CD4-positive, alpha-beta T cell treated with Interleukin-15 for 4 hours (primary cell): ENCODE measurements around the gene IFNL3.
"Not testable (repeated sequence)": the region's sequence is repeated elsewhere in the genome, so short reads cannot be mapped to it uniquely, and the experiment has no call there.

Experiments used
- DNase-seq: peaks from one replicate; pipeline ENCODE4 v3.0.0-alpha.2; 2020; ENCODE audit warnings: low spot score

Gene IFNL3

GRCh38 chr19:39244410-39245100 lies at the start of gene IFNL3:
Gene IFNL3 (minus strand): TSS chr19:39245006. CDS start chr19:39244967, 39 bp downstream.
- not testable (repeated sequence) for DNase-seq

- DNase-seq: no peak
Observed at GRCh38 chr19:39293394-39293793, 48.6 kb upstream of the IFNL3 start.

DNA sequence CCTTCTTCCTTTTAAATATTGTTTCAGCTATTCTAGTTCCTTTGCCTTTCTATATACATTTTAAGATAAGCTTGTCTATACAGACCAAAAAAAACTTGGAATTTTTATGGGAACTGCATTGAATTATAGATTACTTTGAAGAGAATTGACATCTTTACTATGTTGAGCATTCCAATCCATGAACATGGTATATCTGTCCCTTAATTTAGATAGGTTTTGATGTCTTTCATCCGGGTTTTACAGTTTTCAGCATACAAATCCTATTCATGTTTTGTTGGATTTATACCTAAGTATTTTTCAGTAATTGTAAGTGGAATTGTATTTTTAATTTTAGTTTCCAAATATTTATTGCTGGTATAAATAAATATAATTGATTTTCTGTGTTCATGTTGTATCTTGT lies 39.2 kb upstream of the IFNL3 start:
- no peak for DNase-seq

- no peak for DNase-seq
Observed at GRCh38 chr19:39282021-39282420, 37.2 kb upstream of the IFNL3 start.

DNA sequence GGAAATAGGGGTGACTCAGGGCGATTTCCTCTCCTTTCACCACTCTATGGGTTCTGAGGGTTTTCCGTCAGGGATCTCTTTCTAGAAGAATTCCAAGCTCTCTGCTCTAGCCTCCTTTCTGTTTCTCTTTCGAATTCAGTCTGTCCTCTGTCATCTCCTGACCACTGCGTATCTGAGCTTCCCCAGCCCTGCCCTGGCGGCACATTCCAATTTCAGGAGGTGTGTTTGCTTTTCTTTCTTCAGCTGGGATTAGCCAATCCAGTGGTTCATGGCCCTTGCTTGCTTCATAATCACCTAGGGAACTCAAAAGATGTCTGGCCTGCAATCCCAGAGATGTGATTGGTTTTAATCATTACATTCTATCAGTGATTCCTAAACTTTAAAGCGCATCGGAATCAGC lies 32.8 kb upstream of the IFNL3 start:
- no peak for DNase-seq

GRCh38 chr19:39276740-39277139 lies 31.9 kb upstream of the IFNL3 start:
- no peak for DNase-seq

GRCh38 chr19:39275578-39275977 lies 30.8 kb upstream of the IFNL3 start:
- DNase-seq: no peak

DNA sequence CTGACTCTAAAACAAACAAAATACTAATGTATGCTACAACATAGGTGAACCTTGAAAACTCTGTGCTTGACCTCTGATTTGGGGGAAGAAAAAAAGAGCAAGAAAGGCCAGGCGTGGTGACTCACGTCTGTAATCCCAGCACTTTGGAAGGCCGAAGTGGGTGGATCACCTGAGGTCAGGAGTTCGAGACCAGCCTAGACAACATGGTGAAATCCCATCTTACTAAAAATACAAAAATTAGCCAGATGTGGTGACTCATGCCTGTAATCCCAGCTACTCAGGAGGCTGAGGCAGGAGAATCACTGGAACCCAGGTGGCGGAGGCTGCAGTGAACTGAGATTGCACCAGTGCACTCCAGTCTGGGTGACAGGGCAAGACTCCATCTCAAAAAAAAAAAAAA lies 29.1 kb upstream of the IFNL3 start:
- not testable (repeated sequence) for DNase-seq

DNA sequence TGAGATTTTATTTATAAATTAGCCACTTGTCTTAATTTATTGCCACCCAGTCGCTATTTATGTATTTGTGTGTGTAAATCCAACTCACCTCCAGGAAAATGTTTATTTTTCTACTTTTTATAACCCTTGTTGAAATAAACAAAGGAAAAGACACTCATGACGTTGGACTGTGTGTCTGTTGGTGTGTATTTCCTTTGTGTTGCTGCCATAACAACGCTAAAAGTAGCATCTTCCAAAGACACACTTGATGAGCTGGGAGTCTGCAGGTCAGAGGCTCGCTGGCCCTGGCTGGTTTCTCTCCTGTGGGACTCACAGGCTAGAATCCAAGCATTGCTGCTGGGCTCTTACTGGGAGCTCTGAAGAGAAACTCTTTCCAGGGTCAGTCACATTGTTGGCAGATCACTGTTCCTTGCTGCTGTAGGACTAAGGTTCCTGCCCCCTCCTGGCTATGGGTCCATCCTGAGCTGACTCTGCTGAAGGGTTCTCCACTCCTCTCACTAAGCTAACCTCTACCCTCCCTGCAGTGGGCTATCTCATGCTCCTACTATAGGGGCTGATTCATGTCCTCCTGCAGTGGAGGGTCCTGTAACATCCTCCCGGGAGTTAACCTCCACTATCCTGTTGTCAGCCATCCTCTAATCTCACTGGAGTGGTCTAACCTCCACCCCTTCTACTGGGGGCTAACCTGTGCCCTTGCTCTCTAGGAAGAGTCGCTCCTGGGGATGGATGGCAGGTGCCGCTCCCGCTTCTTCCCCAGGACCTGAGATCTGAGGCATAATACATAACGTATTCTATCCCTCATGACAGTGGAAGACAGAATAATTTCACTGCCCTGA lies 25.4 kb upstream of the IFNL3 start:
- no peak for DNase-seq

DNA sequence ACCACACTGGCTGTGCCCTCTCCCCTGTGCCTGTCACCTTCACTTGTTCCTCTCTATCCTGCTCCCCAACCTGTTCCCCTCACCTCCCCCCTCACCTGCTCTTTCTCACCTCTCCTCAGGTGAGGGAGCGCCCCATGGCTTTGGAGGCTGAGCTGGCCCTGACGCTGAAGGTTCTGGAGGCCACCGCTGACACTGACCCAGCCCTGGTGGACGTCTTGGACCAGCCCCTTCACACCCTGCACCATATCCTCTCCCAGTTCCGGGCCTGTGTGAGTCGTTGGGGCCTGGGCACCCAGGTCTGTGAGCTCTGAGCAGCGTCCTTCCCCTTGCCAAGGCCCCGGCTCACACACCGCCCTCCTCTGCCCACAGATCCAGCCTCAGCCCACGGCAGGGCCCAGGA lies 24.6 kb upstream of the IFNL3 start:
- not testable (repeated sequence) for DNase-seq

DNA sequence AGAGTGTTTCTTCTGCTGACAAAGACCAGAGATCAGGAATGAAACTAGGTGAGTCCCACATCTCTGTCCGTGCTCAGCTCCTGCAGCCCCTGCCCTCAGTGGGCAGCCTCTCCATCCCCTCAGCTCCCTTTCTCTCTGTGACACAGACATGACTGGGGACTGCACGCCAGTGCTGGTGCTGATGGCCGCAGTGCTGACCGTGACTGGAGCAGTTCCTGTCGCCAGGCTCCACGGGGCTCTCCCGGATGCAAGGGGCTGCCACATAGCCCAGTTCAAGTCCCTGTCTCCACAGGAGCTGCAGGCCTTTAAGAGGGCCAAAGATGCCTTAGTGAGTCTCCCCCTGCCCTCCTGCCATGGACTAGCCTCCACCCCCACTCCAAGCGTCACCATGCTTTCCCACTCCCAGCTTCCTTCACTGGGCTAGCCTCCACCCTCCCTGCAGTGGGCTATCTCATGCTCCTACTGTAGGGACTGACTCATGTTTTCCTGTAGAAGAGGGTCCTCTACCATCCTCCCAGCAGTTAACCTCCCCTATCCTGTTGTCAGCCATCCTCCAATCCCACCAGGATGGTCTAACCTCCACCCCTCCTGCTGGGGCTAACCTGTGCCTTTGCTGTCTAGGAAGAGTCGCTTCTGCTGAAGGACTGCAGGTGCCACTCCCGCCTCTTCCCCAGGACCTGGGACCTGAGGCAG lies 23.9 kb upstream of the IFNL3 start:
- not testable (repeated sequence) for DNase-seq

GRCh38 chr19:39268085-39268484 lies 23.3 kb upstream of the IFNL3 start, which contains the start of gene IFNL2:
Gene IFNL2 (plus strand): TSS chr19:39268396. CDS start chr19:39268569, 173 bp downstream.
- not testable (repeated sequence) for DNase-seq

- DNase-seq: no peak
Observed at GRCh38 chr19:39265321-39265916, 20.6 kb upstream of the IFNL3 start.

DNA sequence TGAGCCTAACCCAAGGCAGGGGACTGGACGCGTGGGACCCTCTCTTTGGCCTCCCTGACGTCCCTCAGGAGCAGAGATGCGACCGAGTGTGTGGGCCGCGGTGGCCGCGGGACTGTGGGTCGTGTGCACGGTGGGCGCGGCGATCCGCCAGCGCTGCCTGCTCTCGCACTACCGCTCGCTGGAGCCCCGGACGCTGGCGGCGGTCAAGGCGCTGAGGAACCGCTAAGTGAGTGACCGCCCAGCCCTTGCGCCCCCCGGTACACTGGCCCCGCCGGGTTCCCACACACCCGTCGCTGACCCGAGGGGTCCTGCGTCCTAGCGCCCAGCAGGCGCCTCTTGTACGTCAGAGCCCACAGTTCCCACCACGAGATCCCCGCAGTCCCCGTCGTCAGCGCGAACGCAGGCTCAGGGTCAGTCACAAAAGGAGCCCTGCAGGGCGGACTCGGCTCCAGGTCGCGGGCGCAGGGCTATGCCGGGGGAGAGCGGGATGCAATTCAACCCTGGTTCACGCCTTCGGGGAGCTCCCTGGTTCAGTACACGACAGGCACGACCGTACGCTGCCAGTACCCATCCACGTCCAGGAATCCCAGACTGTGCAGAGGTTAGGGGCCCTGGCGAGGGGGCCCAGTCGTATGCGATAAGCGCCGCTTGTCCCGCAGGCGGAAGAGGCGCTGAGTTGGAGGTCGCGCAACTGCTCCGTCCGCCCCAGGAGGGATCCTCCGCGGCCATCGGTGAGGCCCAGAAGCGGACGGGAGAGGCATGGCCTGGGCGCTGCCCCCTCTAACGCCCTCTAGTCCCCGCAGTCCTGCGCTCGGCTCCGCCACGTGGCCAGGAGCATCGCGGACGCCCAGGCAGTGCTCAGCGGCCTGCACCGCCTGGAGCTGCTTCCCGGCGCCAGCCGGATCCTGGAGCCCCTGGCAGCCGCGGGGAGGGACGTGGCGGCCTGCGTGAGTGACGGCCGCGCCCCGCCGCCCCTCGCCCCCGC lies 19.8 kb upstream of the IFNL3 start:
- DNase-seq: no peak

- DNase-seq: no peak
Observed at GRCh38 chr19:39263912-39264305, 19.1 kb upstream of the IFNL3 start.

- DNase-seq: no peak
Observed at GRCh38 chr19:39262496-39262895, 17.7 kb upstream of the IFNL3 start.

DNA sequence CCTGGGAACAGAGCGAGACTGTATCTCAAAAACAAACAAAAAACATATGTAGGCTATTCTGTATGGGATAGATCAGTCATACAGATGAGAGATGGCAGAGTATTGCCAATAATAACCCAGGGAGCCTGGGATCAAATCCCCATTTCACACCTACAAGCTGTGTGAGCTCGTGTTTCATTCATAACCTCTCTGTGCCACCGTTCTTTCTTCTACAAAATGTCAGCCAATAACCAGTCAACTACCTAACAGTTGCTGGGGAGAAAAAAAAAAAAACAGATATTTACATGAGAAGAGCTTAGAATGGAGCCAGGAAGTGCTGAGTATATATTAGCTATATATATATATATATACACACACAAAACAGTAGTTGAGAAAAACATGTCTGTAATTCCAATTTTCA lies 16.9 kb upstream of the IFNL3 start:
- DNase-seq: no peak

GRCh38 chr19:39257227-39257626 lies 12.4 kb upstream of the IFNL3 start:
- no peak for DNase-seq

- no peak for DNase-seq
Observed at GRCh38 chr19:39254531-39255345, 9.9 kb upstream of the IFNL3 start.
